Measurements from ENCODE around the gene NRP2.

GRCh38 chr2:205732314-205732713, 50.0 kb downstream of the NRP2 start:
- TF ChIP-seq SREBF2 (IDR thresholded peaks at IDR 0.05) = no peak
- no peak for TF ChIP-seq CHD4 (IDR thresholded peaks at IDR 0.05; ENCODE audit: borderline replicate concordance)
- no peak for TF ChIP-seq ZC3H11A (IDR thresholded peaks at IDR 0.05)
- no peak for TF ChIP-seq EP300 (IDR thresholded peaks at IDR 0.05)
- no peak for TF ChIP-seq NFE2L2 (conservative IDR thresholded peaks at IDR 0.05; ENCODE audit: low read length)
- no peak for TF ChIP-seq HMGXB4 (CRISPR knock-in tag; IDR thresholded peaks at IDR 0.05; ENCODE audit: borderline replicate concordance)

Measured in A549 (cell line).